ENCODE measurements around the gene TMEM132A.
"Not testable (repeated sequence)": the region's sequence is repeated elsewhere in the genome, so short reads cannot be mapped to it uniquely, and the experiment has no call there.

Gene TMEM132A

GRCh38 chr11:60954421-60954820 is 30.2 kb downstream of the TMEM132A start:
- DNase-seq (ENCODE audit: low read depth in 2 of 2) = no peak

DNA sequence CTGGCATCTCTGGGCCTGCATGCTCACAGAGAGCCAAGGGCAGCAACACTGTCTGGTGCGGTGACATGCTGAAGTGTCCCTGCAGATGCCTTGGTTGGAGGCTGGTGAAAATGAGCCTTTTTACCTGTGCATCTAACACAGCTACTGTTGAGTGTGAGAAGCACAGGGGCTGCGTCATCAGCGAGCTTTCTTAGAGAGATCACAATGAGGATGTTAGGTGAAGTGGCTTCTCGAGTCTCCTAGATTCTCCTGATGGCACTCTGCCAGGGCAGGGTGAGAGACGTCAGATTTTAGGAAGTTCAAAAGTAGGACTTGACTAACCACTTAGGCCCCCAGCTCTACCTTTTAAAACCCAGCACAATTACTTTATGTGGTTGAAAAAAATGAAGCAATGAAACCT is 31.3 kb downstream of the TMEM132A start:
- DNase-seq (ENCODE audit: low read depth in 2 of 2) = no peak

DNA sequence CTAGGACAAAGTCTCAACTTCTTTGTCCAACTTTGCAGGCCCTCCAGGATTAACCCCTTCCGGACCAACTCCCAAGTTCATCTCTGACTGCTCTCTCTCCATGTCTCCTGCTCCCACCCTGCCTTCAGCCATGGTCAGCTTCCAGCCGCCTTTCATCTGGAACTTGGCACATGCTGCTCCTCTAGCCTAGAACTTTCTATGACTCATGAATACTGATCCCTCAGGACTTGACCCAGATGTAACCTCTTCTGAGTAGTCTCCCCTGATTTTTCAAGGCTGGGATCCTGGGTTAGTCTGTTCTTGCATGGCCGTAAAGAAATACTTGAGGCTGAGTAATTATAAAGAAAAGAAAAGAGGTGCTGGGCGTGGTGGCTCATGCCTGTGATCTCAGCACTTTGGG is 32.9 kb downstream of the TMEM132A start:
- no peak for DNase-seq (ENCODE audit: low read depth in 2 of 2)

GRCh38 chr11:60959431-60959830 is 35.2 kb downstream of the TMEM132A start:
- DNase-seq (ENCODE audit: low read depth in 2 of 2) = no peak

- DNase-seq (ENCODE audit: low read depth in 2 of 2) = no peak
These were observed 36.1 kb downstream of the TMEM132A start for GRCh38 chr11:60960405-60960804.

DNA sequence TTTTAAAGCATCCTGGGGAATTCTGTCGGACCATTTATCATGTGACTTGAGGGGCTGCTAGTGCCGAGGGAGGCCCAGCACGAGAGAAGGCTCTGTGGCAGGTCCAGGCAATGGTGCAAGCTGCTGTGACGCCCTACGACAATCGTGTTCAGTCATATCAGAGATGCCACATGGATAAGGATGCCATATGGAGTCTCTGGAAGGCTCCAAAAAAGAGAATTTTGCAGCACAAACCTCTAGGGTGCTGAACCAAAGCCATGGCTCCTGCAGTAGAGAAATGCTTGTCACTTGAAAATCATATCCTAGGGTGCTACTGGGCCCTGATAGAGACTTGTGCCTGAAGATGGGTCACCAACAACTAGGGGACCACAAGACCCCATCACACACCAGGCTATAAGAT is 40.5 kb downstream of the TMEM132A start:
- no peak for DNase-seq (ENCODE audit: low read depth in 2 of 2)

- DNase-seq (ENCODE audit: low read depth in 2 of 2) = no peak
These were observed 42.6 kb downstream of the TMEM132A start for GRCh38 chr11:60966890-60967289.

- no peak for DNase-seq (ENCODE audit: low read depth in 2 of 2)
These were observed 44.0 kb downstream of the TMEM132A start for GRCh38 chr11:60968223-60968622.

DNA sequence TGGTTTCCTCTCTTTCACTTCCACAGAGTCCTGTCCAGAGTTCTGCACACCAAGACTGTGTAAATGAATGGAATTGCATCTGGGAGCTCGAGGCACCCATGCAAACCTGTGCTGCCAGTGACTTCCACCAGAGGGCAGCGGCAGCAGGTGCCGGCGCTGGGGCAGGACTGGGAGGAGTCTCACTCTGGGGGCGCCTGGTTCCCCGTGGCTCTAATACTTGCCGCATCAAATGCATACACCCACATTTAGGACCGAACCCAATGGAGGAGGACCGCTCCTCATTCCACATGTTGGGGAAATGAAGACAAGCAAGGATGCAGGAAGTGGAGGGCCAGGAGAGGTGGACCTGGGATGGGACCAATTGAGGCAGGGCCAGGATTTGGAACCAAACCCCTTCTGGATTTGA is 46.1 kb downstream of the TMEM132A start:
- DNase-seq (ENCODE audit: low read depth in 2 of 2) = peak; percentile 65 to 71

DNA sequence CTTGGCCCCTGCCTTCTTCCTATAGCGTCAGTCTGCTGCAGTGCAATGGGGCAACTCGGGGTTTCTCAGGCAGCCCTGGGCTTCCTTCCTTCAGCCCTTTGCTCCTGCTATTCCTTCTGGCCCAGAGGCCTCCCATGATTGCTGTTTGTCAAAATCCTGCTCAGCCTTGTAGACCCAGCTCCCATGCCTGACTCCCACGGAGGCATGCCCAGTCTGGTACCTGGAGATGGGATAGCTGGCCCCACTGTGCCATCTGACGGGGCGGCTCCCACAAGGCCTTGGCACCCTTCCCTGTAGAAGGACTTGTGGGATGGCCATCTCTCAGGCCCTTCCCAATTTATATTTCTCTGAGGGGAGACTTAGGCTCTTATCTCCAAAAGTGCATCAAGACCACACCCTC is 46.6 kb downstream of the TMEM132A start:
- DNase-seq (ENCODE audit: low read depth in 2 of 2) = no peak

DNA sequence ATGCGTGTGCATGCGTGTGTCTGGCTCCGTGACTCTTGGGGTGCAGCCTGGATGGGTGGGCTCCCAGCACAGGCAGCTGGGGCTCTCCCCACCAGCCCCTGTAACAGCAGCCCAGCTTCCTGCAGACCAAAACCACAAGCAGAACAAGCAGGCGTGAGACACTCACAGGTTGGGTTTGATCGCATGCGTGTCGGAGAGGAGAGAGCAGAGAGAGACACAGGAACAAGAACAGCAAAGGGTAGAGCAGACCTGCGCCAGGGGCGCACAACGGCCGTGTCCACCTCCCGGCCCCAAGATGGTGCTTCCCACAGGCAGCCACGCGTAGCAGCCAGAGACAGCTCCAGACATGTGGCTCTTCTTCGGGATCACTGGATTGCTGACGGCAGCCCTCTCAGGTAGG is 47.3 kb downstream of the TMEM132A start, which contains the start of gene CD6:
Gene CD6, plus strand, starts transcription at position 161 of the 400 bp plus-strand sequence. Its CDS starts 186 bp downstream, at position 347.
- peak in 1 of 2 donors; percentile 31 for DNase-seq (ENCODE audit: low read depth in 2 of 2)

GRCh38 chr11:60972182-60973030 is 48.1 kb downstream of the TMEM132A start:
- no peak for DNase-seq (ENCODE audit: low read depth in 2 of 2)

- DNase-seq (ENCODE audit: low read depth in 2 of 2) = no peak
These were observed 49.4 kb downstream of the TMEM132A start for GRCh38 chr11:60973699-60974098.

- DNase-seq (ENCODE audit: low read depth in 2 of 2) = not testable (repeated sequence)
These were observed 50.1 kb downstream of the TMEM132A start for GRCh38 chr11:60974316-60974715.

DNA sequence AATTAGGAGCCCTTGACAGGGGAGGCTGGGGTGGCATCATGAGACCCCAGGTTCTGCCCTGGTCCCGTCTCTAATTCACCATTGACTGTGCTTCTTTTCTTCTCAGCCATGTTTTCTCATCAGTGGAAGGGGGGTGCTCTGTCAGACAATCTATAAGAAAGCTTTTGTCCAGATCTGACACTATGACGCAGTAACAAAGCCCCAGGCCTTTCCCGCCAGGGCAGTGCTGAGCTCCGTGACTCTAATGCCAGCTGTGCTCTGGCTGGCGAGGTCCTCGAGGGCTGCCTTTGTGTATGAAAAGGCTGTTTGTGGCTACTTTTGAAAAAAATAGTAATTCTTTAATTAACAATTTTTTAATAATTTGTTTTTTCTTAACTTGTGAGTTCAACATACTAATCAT is 50.5 kb downstream of the TMEM132A start:
- DNase-seq (ENCODE audit: low read depth in 2 of 2) = no peak

DNA sequence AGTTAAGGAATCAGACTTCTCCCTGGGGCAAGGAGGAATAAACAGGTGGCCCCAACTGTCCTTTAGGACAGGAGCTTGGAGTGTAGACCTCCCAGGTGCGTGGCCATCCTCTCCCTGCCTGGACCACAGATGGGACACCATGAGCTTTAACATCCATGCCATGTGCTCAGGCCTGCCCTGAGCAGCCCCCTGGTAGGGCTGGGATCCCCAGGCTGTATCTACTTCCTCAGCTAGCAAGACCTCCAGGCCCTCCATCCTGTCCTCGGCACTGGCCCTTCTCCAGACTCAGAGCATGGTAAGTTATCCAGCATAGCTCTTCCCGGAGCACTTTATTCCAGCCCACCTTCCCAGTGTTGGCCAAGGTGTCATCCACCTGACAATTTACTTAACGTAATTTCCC is 53.0 kb downstream of the TMEM132A start:
- no peak for DNase-seq (ENCODE audit: low read depth in 2 of 2)

- DNase-seq (ENCODE audit: low read depth in 2 of 2) = no peak
These were observed 53.6 kb downstream of the TMEM132A start for GRCh38 chr11:60977836-60978235.

GRCh38 chr11:60978546-60979380 is 54.5 kb downstream of the TMEM132A start:
- DNase-seq (ENCODE audit: low read depth in 2 of 2) = peak in 1 of 2 donors; percentile 23

DNA sequence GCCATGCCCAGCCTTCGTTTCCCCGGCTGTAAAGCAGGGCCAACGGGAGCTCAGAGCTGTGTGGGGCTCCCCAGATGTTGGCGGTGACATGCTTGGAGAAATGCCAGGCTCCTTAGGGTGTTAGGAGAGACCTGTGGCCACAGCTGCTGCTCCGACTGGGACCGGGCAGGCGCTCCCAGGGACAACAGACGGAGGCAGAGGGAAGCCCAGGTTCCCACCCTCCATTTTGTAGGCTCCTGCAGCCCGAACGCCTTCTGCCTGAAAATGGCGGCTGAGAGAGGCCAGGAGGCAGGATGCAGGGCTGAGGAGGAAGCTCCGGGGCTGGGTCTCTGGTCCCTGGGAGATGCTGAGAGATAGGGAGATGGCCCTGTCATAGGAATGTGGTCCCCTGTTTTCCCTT is 57.3 kb downstream of the TMEM132A start:
- no peak for DNase-seq (ENCODE audit: low read depth in 2 of 2)

DNA sequence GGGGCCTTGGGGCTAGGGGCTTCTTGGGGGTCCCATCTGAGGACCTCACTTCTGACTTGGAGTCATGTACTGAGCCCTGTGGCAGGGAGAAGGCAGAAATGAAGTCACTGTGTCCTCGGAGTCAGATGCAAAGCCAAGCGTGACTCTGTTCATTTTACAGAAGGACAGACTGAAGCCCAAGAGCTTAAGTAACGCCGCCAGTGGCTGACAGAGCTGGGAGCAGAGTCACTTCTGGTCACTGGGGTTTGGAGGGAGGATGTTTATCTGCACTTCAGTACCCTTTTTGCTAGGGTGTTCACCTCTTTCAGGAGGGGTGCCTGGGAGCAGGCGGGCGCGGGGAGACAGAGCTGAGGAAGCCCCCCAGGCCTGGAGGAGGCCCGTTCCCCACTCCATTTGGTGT is 57.9 kb downstream of the TMEM132A start:
- DNase-seq (ENCODE audit: low read depth in 2 of 2) = no peak

GRCh38 chr11:60984149-60984548 is 59.9 kb downstream of the TMEM132A start:
- no peak for DNase-seq (ENCODE audit: low read depth in 2 of 2)

DNA sequence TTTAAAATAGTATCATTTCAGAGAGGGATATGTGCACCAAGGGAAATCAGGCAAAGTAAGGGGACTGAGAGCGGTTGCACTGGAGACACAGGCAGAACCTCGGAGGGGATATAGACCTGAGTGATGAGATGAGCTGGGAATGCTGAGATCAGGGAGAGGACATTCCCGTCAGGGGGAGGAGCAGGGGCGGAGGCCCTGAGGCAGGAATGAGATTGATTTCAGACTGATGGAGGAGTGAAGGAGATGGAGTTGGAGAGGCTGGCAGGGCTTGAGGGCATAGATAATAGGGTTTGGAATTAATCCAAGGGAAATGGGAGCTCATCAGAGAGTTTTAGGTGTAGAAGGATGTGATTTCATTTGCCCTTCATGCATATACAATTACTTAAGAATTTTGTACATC is 60.4 kb downstream of the TMEM132A start:
- DNase-seq (ENCODE audit: low read depth in 2 of 2) = no peak

GRCh38 chr11:60985501-60985900 is 61.2 kb downstream of the TMEM132A start:
- DNase-seq (ENCODE audit: low read depth in 2 of 2) = no peak

Data from stimulated activated CD8-positive, alpha-beta memory T cell treated with anti-CD3 and anti-CD28 coated beads, Interleukin-7, amount 100 ng/mL, for 1 hour (primary cell).